ENCODE data around the gene PMFBP1. TPM values are rescaled to one million over a fixed set of nuclear protein-coding genes. Genes with fewer than 3 reads are reported as not detected.

PMFBP1 gene
- total and polyA plus RNA-seq, 10 of the 15 experiments (the other 5 are each of a cell fraction or from before 2014, with no cell fraction given), result 0.40 to 2.3 (median 1.1) TPM

DNA sequence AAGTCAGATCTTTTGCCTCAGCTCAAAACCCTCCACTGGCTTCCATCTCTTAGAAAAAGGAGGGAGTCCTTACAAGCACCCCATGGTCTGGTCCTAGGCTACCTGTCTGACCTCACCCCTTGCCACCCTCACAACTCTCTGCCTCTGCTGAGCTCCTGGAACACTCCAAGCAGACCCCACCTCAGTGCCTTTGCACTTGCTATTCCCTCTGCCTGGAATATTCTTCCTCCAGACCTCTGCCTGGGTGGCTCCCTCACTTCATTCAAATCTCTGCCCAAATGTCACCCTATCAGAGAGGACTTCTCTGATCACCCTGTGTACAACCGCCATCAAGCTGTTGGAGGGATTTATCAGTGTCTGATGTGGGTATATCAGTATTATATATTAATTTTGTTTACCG lies 37.4 kb downstream of the PMFBP1 start (continued):
- TF ChIP-seq, protein P1, sequence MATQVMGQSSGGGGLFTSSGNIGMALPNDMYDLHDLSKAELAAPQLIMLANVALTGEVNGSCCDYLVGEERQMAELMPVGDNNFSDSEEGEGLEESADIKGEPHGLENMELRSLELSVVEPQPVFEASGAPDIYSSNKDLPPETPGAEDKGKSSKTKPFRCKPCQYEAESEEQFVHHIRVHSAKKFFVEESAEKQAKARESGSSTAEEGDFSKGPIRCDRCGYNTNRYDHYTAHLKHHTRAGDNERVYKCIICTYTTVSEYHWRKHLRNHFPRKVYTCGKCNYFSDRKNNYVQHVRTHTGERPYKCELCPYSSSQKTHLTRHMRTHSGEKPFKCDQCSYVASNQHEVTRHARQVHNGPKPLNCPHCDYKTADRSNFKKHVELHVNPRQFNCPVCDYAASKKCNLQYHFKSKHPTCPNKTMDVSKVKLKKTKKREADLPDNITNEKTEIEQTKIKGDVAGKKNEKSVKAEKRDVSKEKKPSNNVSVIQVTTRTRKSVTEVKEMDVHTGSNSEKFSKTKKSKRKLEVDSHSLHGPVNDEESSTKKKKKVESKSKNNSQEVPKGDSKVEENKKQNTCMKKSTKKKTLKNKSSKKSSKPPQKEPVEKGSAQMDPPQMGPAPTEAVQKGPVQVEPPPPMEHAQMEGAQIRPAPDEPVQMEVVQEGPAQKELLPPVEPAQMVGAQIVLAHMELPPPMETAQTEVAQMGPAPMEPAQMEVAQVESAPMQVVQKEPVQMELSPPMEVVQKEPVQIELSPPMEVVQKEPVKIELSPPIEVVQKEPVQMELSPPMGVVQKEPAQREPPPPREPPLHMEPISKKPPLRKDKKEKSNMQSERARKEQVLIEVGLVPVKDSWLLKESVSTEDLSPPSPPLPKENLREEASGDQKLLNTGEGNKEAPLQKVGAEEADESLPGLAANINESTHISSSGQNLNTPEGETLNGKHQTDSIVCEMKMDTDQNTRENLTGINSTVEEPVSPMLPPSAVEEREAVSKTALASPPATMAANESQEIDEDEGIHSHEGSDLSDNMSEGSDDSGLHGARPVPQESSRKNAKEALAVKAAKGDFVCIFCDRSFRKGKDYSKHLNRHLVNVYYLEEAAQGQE (IDR thresholded peaks at IDR 0.05; ENCODE audit: low read depth, low read length), result no peak
- TF ChIP-seq PAX8 (IDR thresholded peaks at IDR 0.05), result no peak

GRCh38 chr16:72132726-72133125 lies 39.2 kb downstream of the PMFBP1 start:
- 30% methylated on average over 3 of the region's 3 CpGs for WGBS (ENCODE audit: insufficient coverage, insufficient replicate concordance, low lambda C conversion rate, missing lambda C conversion rate)
- ATAC-seq (no peak), FAIRE-seq (no peak)
- TF ChIP-seq SMARCA5 (IDR thresholded peaks at IDR 0.05) (no peak), BACH1 (IDR thresholded peaks at IDR 0.05; ENCODE audit: borderline replicate concordance) (no peak), SKIL (IDR thresholded peaks at IDR 0.05; ENCODE audit: low read depth, poor library complexity, severe bottlenecking) (no peak), RELA (IDR thresholded peaks at IDR 0.05; ENCODE audit: borderline replicate concordance, partially characterized antibody) (no peak), EED (IDR thresholded peaks at IDR 0.05; ENCODE audit: low read depth) (no peak), USF2 (IDR thresholded peaks at IDR 0.05; ENCODE audit: borderline replicate concordance, low read depth, low read length) (no peak), ZNF384 (IDR thresholded peaks at IDR 0.05; ENCODE audit: borderline replicate concordance, low read depth, low read length) (no peak), SIX5 (IDR thresholded peaks at IDR 0.05; ENCODE audit: low read depth, low read length, severe bottlenecking) (no peak), HDAC2 (IDR thresholded peaks at IDR 0.05) (no peak), NR2F1 (conservative IDR thresholded peaks at IDR 0.05) (no peak), POLR2AphosphoS2 (IDR thresholded peaks at IDR 0.05; ENCODE audit: low read depth, low read length) (no peak), TAF1 (IDR thresholded peaks at IDR 0.05; ENCODE audit: borderline replicate concordance, low read depth, low read length) (no peak), SP1 (IDR thresholded peaks at IDR 0.05; ENCODE audit: low read depth, low read length) (no peak), NR2C1 (IDR thresholded peaks at IDR 0.05) (no peak), ZNF217 (IDR thresholded peaks at IDR 0.05) (no peak)

More at GRCh38 chr16:72132726-72133125, 39.2 kb downstream of the PMFBP1 start:
- CTCF ChIA-PET, result no interaction called here
- no peak overlapping the region for H3K9ac ChIP-seq (ENCODE audit: control insufficient read depth, insufficient read depth, low read length)
- H4K20me1 ChIP-seq (ENCODE audit: control insufficient read depth, insufficient read depth), result no peaks in the 10 kb centered on the region
- no peak overlapping the region for H3K4me2 ChIP-seq (ENCODE audit: control insufficient read depth, insufficient read depth)
- no peaks in the 10 kb centered on the region for H3K27me3 ChIP-seq (replicated peaks in 1 of 2; ENCODE audit: control insufficient read depth in 2 of 2, insufficient read depth in 2 of 2, low read length in 1 of 2)
- no peaks in the 10 kb centered on the region for H3K36me3 ChIP-seq (ENCODE audit: control insufficient read depth in 2 of 2, insufficient read depth in 2 of 2, low read length in 1 of 2)
- SMC1A ChIA-PET (ENCODE audit: uncharacterized antibody, unreplicated experiment), result no interaction called here
- no peak overlapping the region for H3K27ac ChIP-seq (ENCODE audit: control insufficient read depth, insufficient read depth)
- no peaks in the 10 kb centered on the region for H3K4me1 ChIP-seq (ENCODE audit: control insufficient read depth, insufficient read depth, low read length)
- in situ Hi-C loops (cut with MboI), result no loop called here
- H3K9me3 ChIP-seq (replicated peaks; ENCODE audit: control insufficient read depth, insufficient read depth, low read length), result no peaks in the 10 kb centered on the region
- H3K79me2 ChIP-seq (ENCODE audit: control insufficient read depth, insufficient read depth, low read length), result no peaks in the 10 kb centered on the region
- POLR2A ChIA-PET, result no interaction called here
- H2AFZ ChIP-seq (ENCODE audit: control insufficient read depth, low read depth, low read length), result no peak overlapping the region
- RAD21 ChIA-PET (ENCODE audit: unreplicated experiment), result no interaction called here
- DNase-seq (ENCODE audit: low read depth, low spot score), result no peak
- intact Hi-C loops (cut with micrococcal nuclease; ENCODE audit: unreplicated experiment), result no loop called here
- no peak overlapping the region for H3K4me3 ChIP-seq
- BruUV-seq (replicated peaks), result no TSS peak
